ENCODE measurements around the gene RBM28. TPM values are rescaled to one million over a fixed set of nuclear protein-coding genes. Genes with fewer than 3 reads are reported as not detected.

The RBM28 gene
- total RNA-seq, 1 donor from 2014 or later: 73.7 TPM

GRCh38 chr7:128323040-128323439, 20.7 kb downstream of the RBM28 start:
- no peaks in the 10 kb centered on the region for H3K27me3 Mint-ChIP-seq (ENCODE audit: low read depth)
- DNase-seq (ENCODE audit: low read depth, low spot score): no peak
- H3K4me1 Mint-ChIP-seq: no peaks in the 10 kb centered on the region
- peaks cover 2% of the 10 kb centered on the region for H3K36me3 Mint-ChIP-seq (ENCODE audit: low read depth)
- H3K27ac Mint-ChIP-seq (ENCODE audit: unreplicated experiment): no peak overlapping the region
- no peak for TF ChIP-seq CTCF (conservative IDR thresholded peaks at IDR 0.05)
- no peaks in the 10 kb centered on the region for H3K9me3 Mint-ChIP-seq
- H3K4me3 Mint-ChIP-seq: no peak overlapping the region

GRCh38 chr7:128322040-128322643, 21.6 kb downstream of the RBM28 start:
- DNase-seq (ENCODE audit: low read depth, low spot score): no peak
- Mint-ChIP-seq H3K4me3 (no peak overlapping the region), H3K27me3 (ENCODE audit: low read depth) (no peaks in the 10 kb centered on the region), H3K36me3 (ENCODE audit: low read depth) (peaks cover 9% of the 10 kb centered on the region), H3K4me1 (no peaks in the 10 kb centered on the region), H3K27ac (ENCODE audit: unreplicated experiment) (no peak overlapping the region), H3K9me3 (no peaks in the 10 kb centered on the region)
- peak; percentile 62 for TF ChIP-seq CTCF (conservative IDR thresholded peaks at IDR 0.05)

DNA sequence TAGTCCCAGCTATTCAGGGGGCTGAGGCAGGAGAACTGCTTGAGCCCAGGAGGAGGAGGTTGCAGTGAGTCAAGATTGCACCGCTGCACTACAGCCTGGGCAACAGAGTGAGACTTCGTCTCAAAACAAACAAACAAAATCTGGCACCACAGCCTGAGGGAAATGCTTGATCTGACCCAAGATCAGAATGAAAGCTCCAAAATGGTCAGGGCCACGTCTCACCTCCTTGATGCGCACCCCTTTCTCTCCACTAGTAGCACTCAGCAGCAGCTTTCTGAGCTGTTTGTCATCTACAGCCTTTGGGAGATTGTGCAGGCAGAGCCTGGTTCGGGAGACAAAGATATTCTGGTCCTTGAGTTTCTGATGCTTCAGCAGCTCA, 22.7 kb downstream of the RBM28 start:
- Mint-ChIP-seq H3K27me3 (ENCODE audit: low read depth) (no peaks in the 10 kb centered on the region), H3K4me3 (no peak overlapping the region), H3K4me1 (no peaks in the 10 kb centered on the region), H3K9me3 (no peaks in the 10 kb centered on the region), H3K36me3 (ENCODE audit: low read depth) (peaks cover 13% of the 10 kb centered on the region), H3K27ac (ENCODE audit: unreplicated experiment) (no peak overlapping the region)
- no peak for TF ChIP-seq CTCF (conservative IDR thresholded peaks at IDR 0.05)
- DNase-seq (ENCODE audit: low read depth, low spot score): no peak

GRCh38 chr7:128318691-128319090, 25.0 kb downstream of the RBM28 start:
- DNase-seq (ENCODE audit: low read depth, low spot score): no peak
- Mint-ChIP-seq H3K4me3 (no peak overlapping the region), H3K27ac (ENCODE audit: unreplicated experiment) (no peak overlapping the region), H3K27me3 (ENCODE audit: low read depth) (no peaks in the 10 kb centered on the region), H3K36me3 (ENCODE audit: low read depth) (peaks cover 20% of the 10 kb centered on the region), H3K9me3 (no peaks in the 10 kb centered on the region), H3K4me1 (no peaks in the 10 kb centered on the region)
- no peak for TF ChIP-seq CTCF (conservative IDR thresholded peaks at IDR 0.05)

DNA sequence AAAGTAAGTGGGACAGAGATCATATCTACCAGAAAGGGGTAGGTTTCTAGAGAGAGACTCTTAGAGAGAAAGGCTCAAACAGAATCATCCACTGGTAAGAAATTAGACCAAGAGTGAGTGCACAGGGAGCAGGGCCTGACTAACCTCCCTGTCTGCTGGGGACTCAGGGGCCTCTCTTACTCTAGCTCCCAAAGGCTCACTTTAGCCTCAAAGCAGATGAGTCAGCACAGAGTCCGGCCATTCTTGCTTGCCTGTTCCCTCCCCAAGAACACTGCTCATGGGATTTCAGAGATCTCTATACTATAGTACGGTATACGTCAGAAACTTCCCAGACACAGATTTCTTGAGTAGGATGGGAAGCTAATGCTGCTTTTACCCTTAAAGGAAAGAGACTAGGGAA, 32.7 kb downstream of the RBM28 start:
- TF ChIP-seq CTCF (conservative IDR thresholded peaks at IDR 0.05): no peak
- H3K27ac Mint-ChIP-seq (ENCODE audit: unreplicated experiment): no peak overlapping the region
- peaks cover 22% of the 10 kb centered on the region for H3K36me3 Mint-ChIP-seq (ENCODE audit: low read depth)
- no peaks in the 10 kb centered on the region for H3K9me3 Mint-ChIP-seq
- no peaks in the 10 kb centered on the region for H3K4me1 Mint-ChIP-seq
- DNase-seq (ENCODE audit: low read depth, low spot score): no peak
- no peaks in the 10 kb centered on the region for H3K27me3 Mint-ChIP-seq (ENCODE audit: low read depth)
- no peak overlapping the region for H3K4me3 Mint-ChIP-seq
